ENCODE data around the gene STAT5A. TPM values are rescaled to one million over a fixed set of nuclear protein-coding genes. Genes with fewer than 3 reads are reported as not detected.

STAT5A gene
- total RNA-seq, 1 donor from 2014 or later: 45.5 TPM

DNA sequence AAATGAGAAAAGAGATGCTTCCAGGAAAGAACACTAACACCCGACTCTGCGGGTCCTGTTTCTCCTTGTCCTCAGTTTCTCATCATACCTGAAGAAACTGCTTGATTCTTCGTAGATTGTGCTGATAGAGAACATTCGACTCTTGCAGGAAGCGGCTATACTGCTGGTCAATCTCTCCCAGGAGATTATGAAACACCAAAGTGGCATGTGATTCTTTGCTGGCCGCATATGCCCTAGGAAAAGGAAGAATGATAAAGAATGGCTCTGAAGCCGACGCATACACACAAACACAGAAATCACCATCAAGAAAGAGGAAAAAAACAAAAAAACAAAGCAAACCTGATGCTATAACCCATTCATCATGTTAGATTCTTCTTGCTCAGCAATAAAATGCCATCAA lies 58.2 kb downstream of the STAT5A start:
- no peak for DNase-seq (ENCODE audit: extremely low spot score, unreplicated experiment)
- Mint-ChIP-seq H3K4me3 (ENCODE audit: unreplicated experiment) (no peak overlapping the region), H3K9me3 (ENCODE audit: unreplicated experiment) (no peaks in the 10 kb centered on the region), H3K27ac (ENCODE audit: unreplicated experiment) (no peak overlapping the region), H3K4me1 (ENCODE audit: unreplicated experiment) (peaks cover 32% of the 10 kb centered on the region), H3K36me3 (ENCODE audit: unreplicated experiment) (peaks cover 44% of the 10 kb centered on the region), H3K27me3 (ENCODE audit: unreplicated experiment) (no peaks in the 10 kb centered on the region)
- TF ChIP-seq, protein P1, sequence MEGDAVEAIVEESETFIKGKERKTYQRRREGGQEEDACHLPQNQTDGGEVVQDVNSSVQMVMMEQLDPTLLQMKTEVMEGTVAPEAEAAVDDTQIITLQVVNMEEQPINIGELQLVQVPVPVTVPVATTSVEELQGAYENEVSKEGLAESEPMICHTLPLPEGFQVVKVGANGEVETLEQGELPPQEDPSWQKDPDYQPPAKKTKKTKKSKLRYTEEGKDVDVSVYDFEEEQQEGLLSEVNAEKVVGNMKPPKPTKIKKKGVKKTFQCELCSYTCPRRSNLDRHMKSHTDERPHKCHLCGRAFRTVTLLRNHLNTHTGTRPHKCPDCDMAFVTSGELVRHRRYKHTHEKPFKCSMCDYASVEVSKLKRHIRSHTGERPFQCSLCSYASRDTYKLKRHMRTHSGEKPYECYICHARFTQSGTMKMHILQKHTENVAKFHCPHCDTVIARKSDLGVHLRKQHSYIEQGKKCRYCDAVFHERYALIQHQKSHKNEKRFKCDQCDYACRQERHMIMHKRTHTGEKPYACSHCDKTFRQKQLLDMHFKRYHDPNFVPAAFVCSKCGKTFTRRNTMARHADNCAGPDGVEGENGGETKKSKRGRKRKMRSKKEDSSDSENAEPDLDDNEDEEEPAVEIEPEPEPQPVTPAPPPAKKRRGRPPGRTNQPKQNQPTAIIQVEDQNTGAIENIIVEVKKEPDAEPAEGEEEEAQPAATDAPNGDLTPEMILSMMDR (IDR thresholded peaks at IDR 0.05): no peak

DNA sequence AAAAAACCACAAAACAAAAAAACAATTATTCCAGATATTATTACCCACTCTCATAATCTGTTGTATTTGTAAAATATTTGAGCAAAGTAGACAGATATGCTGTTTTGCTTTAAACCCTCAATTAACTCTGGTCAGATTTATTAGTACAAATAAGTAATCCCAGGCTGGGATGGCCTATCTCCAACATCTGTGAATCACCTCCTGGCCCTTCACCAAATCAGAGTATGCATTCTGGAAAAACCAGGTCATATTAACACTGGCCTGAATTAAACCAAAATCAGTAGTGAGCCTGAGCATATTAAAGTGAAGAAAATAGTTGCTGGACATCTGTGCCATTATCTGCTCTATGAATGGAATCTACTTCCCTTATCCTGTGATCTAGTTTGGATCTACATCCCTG lies 58.9 kb downstream of the STAT5A start:
- peaks cover 40% of the 10 kb centered on the region for H3K36me3 Mint-ChIP-seq (ENCODE audit: unreplicated experiment)
- no peaks in the 10 kb centered on the region for H3K9me3 Mint-ChIP-seq (ENCODE audit: unreplicated experiment)
- H3K27ac Mint-ChIP-seq (ENCODE audit: unreplicated experiment): peak overlapping the region; percentile 65
- no peak for DNase-seq (ENCODE audit: extremely low spot score, unreplicated experiment)
- no peak overlapping the region for H3K4me3 Mint-ChIP-seq (ENCODE audit: unreplicated experiment)
- H3K27me3 Mint-ChIP-seq (ENCODE audit: unreplicated experiment): no peaks in the 10 kb centered on the region
- TF ChIP-seq, protein P1 (IDR thresholded peaks at IDR 0.05): no peak
- peaks cover 32% of the 10 kb centered on the region for H3K4me1 Mint-ChIP-seq (ENCODE audit: unreplicated experiment)

DNA sequence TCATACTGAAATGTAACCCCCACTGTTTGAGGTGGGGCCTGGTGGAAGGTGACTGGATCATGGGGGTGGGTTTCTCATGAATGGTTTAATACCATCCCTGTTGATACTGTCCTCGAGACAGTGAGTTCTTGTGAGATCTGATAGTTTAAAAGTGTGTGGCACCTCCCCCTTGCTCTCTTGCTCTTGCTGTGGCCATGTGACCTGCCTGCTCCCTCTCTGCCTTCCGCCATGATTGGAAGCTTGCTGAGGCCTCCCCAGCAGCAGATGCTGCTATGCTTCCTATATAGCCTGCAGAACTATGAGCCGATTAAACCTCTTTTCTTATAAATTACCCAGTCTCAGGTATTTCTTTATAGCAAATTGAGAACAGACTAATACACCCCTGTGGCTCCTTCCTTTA lies 59.3 kb downstream of the STAT5A start:
- Mint-ChIP-seq H3K36me3 (ENCODE audit: unreplicated experiment) (peaks cover 38% of the 10 kb centered on the region), H3K27ac (ENCODE audit: unreplicated experiment) (peak overlapping the region; percentile 65), H3K9me3 (ENCODE audit: unreplicated experiment) (no peaks in the 10 kb centered on the region), H3K4me3 (ENCODE audit: unreplicated experiment) (no peak overlapping the region), H3K4me1 (ENCODE audit: unreplicated experiment) (peaks cover 33% of the 10 kb centered on the region), H3K27me3 (ENCODE audit: unreplicated experiment) (no peaks in the 10 kb centered on the region)
- DNase-seq (ENCODE audit: extremely low spot score, unreplicated experiment): no peak
- TF ChIP-seq, protein P1 (IDR thresholded peaks at IDR 0.05): no peak

DNA sequence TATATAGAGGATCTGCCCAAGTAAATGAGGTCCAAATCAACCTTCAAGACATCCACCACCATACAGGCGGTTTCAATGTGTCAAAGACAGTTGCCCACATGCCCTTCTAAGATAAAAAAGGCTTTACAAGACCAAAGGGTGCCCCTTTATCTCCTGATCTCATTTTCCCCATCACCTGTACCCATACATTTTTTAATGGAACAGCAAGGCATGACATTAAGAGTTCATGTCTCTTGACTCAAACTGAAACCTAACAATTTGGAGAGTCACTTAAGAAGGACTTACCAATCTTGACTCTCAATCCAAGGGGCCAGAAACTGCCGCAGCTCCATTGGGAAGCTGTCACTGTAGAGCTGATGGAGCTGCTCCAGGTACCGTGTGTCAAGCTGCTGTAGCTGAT lies 59.8 kb downstream of the STAT5A start:
- no peak for DNase-seq (ENCODE audit: extremely low spot score, unreplicated experiment)
- Mint-ChIP-seq H3K9me3 (ENCODE audit: unreplicated experiment) (no peaks in the 10 kb centered on the region), H3K4me3 (ENCODE audit: unreplicated experiment) (no peak overlapping the region), H3K4me1 (ENCODE audit: unreplicated experiment) (peaks cover 34% of the 10 kb centered on the region), H3K27me3 (ENCODE audit: unreplicated experiment) (no peaks in the 10 kb centered on the region), H3K36me3 (ENCODE audit: unreplicated experiment) (peaks cover 34% of the 10 kb centered on the region), H3K27ac (ENCODE audit: unreplicated experiment) (peak overlapping the region; percentile 65)
- TF ChIP-seq, protein P1 (IDR thresholded peaks at IDR 0.05): no peak

DNA sequence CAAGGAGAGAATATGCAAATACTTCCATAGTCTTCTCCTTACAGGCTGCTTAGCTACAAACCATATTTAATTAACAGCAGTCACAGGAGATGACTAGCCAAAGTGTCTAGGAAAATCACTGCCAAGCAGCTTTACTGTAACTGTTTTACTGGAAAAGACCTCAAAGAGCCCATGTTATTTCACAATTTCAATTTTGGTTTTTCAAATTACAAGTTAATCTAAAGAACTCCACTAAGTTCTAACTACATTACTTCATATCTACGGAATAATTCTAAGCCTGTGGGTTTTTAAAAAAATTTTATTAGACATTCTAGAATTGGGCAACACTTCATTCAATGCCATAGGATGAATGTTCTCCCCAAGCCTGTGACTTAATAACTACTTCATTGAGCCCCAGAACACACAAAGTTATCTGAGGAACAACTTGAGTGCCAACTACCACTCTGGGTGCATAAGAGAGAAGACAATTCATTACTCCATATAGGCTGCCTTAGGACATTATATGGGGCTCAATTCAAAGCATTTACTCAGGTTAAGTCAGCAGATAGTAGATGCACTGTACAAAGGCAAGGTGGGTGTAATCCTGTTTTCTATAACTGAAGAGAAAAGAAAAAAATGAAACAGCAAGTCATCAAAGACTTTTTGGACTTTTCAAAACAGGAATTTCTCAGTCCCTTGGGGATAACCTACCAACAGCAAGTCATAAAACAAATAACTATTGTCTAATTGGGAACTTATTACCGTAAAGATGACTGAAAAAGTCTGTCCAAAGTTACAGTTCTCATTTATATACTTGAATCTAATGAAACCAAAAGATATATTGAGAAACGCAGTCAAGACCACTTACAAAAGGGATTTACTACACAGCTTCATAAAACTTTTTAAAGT lies 66.9 kb downstream of the STAT5A start:
- TF ChIP-seq, protein P1 (IDR thresholded peaks at IDR 0.05): no peak
- H3K27me3 Mint-ChIP-seq (ENCODE audit: unreplicated experiment): no peaks in the 10 kb centered on the region
- H3K4me3 Mint-ChIP-seq (ENCODE audit: unreplicated experiment): no peak overlapping the region
- no peak for DNase-seq (ENCODE audit: extremely low spot score, unreplicated experiment)
- no peaks in the 10 kb centered on the region for H3K9me3 Mint-ChIP-seq (ENCODE audit: unreplicated experiment)
- peak overlapping the region; percentile 41 for H3K27ac Mint-ChIP-seq (ENCODE audit: unreplicated experiment)
- peaks cover 50% of the 10 kb centered on the region for H3K4me1 Mint-ChIP-seq (ENCODE audit: unreplicated experiment)
- peaks cover 5% of the 10 kb centered on the region for H3K36me3 Mint-ChIP-seq (ENCODE audit: unreplicated experiment)
